Urinary bladder (tissue), 4 donors: Measurements from ENCODE around the gene NME5. TPM values are rescaled to one million over a fixed set of nuclear protein-coding genes. Genes with fewer than 3 reads are reported as not detected.

Experiments used
- DNase-seq: peaks from one replicate; pipeline ENCODE4 v3.0.0-alpha.2; 2015; ENCODE audit errors: extremely low spot score
- H3K27ac ChIP-seq: one replicate; pipeline ENCODE4 v1.5.1; 2013; ENCODE audit warnings: low read depth, mild to moderate bottlenecking, moderate library complexity
- H3K36me3 ChIP-seq: one replicate; pipeline ENCODE4 v1.6.1; 2013; ENCODE audit warnings: mild to moderate bottlenecking, moderate library complexity; ENCODE audit not compliant: insufficient read depth
- H3K4me1 ChIP-seq: one replicate; pipeline ENCODE4 v1.6.1; 2013; ENCODE audit warnings: mild to moderate bottlenecking, moderate library complexity; ENCODE audit not compliant: insufficient read depth
- H3K4me3 ChIP-seq: one replicate; pipeline ENCODE4 v1.5.1; 2013; ENCODE audit warnings: low read depth, low read length
- WGBS: extraction: QIAGEN DNeasy Blood & Tissue Kit; methylation state at CpG from one replicate; pipeline ENCODE4 v1.1.7; 2013; 5-methylcytosine and 5-hydroxymethylcytosine counted together
- polyA plus RNA-seq: library from polyadenylated mRNA; stranded (reverse); fragments of 200-250 nt; gene quantifications from one replicate; pipeline ENCODE4 v1.2.3, GENCODE V29; 2013
- total RNA-seq: library from RNA; depleted of rRNA; stranded (reverse); fragments of >200 nt; gene quantifications from one replicate; pipeline ENCODE4 v1.2.3, GENCODE V29; 2014
- donor health status: healthy with polysubstance abuse.
- donor health status: healthy.

Gene NME5
- total and polyA plus RNA-seq, 2 donors: 1.7 to 6.7 TPM

DNA sequence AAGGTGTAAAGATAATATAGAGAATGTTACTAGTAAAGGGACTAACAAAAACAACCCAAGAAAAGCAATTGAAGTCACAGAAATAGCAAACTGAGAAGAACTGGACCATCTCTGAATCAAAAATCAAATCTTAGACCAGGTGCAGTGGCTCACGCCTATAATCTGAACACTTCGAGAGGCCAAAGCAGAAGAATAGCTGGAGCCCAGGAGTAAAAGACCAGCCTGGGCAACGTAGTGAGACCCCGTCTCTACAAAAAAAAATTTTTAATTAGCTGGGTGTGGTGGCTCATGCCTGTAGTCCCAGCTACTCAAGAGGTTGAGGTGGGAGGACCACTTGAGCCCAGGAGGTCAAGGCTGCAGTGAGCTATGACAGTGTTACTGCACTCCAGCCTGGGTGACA lies 28.0 kb downstream of the NME5 start:
- WGBS: 78% methylated on average over 4 of the region's 4 CpGs
- no peaks in the 10 kb centered on the region for H3K4me1 ChIP-seq
- no peak overlapping the region for H3K27ac ChIP-seq
- H3K36me3 ChIP-seq: no peaks in the 10 kb centered on the region
- no peak for DNase-seq
- H3K4me3 ChIP-seq: no peak overlapping the region

DNA sequence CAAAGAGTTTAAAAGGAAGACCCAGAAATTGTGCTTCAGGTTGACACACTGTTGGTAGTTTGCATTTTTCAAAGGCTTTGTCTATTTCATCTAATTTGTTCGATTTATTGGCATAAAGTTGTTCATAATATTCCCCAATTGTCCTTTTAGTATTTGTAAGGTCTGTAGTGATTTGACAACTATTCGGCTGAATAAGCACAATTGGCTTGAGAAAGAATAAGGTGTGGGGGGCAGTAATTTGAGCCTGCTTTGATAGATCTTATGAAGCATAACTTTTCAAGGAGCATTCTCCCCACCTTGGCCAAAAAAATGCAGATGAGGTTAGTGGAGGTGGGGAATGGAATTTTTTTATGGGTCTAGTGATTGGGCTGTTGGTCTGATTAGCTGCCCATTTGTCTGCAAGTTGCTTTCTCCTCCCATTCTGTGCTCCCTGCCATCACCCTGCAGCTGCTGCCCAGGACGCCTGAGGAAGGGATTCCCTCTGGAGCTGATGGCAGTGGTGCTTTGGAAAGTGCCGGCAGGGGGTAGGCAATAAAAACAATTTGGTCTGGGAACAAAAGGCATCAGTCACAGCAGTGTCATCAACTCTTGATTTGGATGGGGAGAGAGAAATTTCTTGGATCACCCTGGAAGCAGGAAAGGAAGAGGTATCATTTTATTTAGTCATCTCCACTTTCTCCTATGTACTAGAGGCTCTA lies 28.8 kb downstream of the NME5 start:
- Histone ChIP-seq H3K27ac (no peak overlapping the region), H3K36me3 (no peaks in the 10 kb centered on the region), H3K4me1 (no peaks in the 10 kb centered on the region), H3K4me3 (no peak overlapping the region)
- WGBS: 48% methylated on average over 4 of the region's 4 CpGs
- no peak for DNase-seq

DNA sequence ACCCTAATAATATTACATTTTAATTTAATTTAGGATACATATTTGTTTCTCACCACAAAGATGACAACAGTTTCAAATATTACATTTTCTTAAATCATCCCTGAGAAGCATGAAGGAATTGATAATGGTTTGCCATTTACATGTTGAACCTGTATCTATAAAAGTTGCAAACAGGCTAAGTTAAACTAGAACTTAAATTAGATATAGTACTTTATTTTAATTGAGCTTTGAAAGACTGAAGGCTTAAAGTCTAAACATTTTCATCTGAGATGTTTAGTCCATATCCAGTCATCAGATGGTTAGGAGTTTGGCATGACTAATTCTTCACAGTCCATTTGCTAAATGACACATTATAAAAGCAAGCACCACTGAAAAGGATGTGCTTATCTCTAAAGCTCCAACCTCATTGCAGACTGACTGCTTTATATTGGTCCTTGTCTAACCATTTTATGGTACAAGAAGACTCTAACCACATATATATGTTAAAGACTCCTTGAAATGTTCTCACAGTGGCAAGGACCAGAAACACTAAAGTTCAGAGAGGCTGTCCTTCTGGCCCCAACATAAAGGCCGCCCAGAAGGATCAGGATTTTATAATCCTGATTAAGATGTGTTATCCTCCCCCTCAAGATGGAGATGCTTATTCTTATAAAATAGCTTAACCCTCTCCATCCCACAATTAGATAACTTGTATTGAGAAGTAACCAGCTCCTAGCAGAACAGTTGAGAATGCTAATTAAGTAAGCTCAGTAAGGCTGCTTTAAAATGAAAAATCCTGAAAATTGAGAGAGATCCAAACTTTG lies 29.6 kb downstream of the NME5 start:
- Histone ChIP-seq H3K27ac (no peak overlapping the region), H3K4me3 (no peak overlapping the region), H3K4me1 (no peaks in the 10 kb centered on the region), H3K36me3 (no peaks in the 10 kb centered on the region)
- DNase-seq: no peak
- 50% methylated on average over 1 of the region's 1 CpG for WGBS

DNA sequence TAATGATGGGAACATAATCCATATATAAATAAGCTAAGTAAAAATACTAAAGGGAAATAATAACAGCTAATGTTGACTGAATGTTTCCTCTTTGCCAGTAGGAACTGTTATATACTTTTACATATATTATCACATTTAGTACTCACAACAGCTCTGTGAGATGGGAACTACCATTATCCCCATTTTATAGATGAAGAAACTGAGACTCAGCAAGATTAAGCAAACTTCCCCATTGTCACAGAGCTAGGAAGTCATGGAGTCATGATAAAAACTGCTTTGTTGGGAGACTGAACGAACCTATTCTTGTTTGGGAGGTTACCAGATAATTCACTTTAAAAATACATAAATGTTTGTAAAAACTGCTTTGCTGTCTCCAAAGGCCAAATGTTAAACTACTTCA lies 32.0 kb downstream of the NME5 start:
- no peak for DNase-seq
- 31% methylated on average over 1 of the region's 1 CpG for WGBS
- Histone ChIP-seq H3K4me1 (no peaks in the 10 kb centered on the region), H3K36me3 (no peaks in the 10 kb centered on the region), H3K27ac (no peak overlapping the region), H3K4me3 (no peak overlapping the region)

DNA sequence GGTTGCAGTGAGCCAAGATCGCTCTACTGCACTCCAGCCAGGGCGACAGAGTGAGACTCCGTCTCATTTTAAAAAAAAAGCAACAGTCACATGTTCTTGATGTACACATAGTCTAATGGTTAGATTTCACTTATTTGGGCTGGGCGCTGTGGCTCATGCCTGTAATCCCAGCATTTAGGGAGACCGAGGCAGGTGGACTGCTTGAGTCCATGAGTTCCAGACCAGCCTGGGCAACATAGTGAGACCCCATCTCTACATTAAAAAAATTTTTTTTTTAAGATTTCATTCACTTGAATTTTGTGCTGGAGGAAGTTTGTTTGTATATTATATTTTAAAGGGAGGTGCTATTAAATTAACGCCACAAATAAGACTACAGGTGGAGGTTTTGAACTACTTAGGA lies 33.5 kb downstream of the NME5 start:
- DNase-seq: no peak
- no peaks in the 10 kb centered on the region for H3K4me1 ChIP-seq
- no peak overlapping the region for H3K4me3 ChIP-seq
- no peak overlapping the region for H3K27ac ChIP-seq
- H3K36me3 ChIP-seq: no peaks in the 10 kb centered on the region
- WGBS: 95% methylated on average over 6 of the region's 6 CpGs

DNA sequence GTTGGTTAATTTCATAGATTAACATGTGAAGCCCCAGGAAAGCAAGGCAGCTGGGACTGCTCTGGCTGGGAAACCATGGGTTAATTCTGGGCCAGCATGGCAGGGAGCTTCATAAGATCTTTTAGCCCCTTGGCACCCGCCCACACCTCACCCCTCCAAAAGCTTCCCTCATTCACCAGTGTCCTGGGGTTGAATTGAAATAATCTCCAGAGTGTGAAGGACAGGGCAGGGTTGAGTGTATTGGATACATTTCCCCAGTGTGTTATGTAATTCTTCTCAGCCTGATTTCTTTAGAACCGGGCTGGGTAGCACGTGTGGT lies 36.0 kb downstream of the NME5 start:
- 17% methylated on average over 3 of the region's 3 CpGs for WGBS
- no peak overlapping the region for H3K4me3 ChIP-seq
- no peak for DNase-seq
- no peaks in the 10 kb centered on the region for H3K4me1 ChIP-seq
- no peaks in the 10 kb centered on the region for H3K36me3 ChIP-seq
- H3K27ac ChIP-seq: no peak overlapping the region

DNA sequence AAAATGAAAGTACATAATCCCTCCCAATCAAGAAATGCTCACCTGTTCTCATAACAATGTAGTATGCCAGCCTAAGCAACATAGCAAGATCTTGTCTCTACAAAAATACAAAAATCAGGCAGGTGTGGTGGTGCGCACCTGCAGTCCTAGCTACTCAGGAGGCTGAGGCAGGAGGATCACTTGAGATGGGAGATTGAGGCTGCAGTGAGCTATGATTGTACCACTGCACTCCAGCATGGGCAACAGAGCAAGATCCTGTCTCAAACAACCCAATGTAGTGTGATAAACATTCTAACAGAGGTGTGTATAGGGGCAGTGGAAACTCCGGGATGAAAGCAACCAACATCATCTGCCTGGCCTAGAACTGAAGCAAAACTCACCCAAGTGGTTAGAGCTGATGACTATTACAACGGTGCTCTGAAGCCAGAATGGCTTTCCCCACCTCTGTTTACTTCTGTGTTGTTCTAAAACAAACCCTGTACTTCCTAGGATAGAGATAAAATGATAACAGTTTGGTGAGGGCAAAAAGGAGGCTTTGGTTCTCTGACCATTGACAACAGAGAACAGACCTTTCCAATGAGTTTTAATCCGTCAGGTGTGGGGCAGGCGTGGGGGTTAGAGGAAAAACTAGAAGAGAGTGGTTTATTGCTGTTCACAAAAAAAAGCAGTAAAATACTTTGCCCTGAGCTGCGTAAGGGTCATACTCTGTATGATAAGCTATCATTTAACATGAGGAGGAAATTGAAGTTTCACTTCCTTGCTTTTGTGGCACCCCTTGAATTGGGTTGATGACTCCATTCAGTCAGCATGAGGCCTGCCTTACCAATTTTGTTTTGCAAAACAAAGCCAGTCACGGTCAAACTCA lies 36.5 kb downstream of the NME5 start:
- no peak overlapping the region for H3K4me3 ChIP-seq
- no peak overlapping the region for H3K27ac ChIP-seq
- no peaks in the 10 kb centered on the region for H3K4me1 ChIP-seq
- DNase-seq: no peak
- WGBS: 56% methylated on average over 7 of the region's 7 CpGs
- H3K36me3 ChIP-seq: no peaks in the 10 kb centered on the region

DNA sequence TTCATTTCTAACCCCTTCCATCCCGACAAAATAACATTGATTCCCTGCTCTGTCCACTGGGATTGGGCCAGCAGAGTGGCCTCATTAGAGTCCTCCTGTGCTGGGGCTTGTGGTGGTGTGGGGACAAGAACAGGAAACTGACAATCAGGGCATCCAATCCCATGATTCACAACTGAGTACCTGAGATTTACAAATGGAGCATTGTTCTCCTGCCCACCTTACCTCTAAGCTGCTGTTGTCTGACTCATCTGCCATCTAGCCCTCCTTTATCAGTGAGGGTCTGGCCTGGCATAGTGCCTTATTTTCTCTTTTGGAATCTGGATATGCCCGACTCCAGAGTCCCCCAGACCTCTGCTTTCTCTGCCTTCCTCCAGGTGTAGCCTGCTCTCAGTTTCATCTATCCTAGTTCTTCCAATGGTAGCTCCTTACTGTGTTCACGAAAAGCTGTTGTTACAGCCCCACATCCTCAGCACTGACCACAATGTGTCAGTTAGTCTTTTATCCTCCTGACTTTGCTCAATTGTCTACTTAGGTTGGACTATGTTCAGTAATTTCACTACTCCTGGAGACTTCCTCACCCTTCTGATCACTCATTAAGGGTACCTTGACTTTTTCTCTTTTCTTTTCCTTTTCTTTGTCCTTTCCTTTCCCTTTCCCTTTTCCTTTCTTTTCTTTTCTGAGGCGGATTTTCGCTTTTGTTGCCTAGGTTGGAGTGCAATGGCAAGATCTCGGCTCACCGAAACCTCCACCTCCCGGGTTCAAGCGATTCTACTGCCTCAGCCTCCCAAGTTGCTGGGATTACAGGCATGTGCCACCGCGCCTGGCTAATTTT lies 42.0 kb downstream of the NME5 start:
- DNase-seq: no peak
- Histone ChIP-seq H3K27ac (no peak overlapping the region), H3K4me3 (no peak overlapping the region), H3K36me3 (no peaks in the 10 kb centered on the region), H3K4me1 (no peaks in the 10 kb centered on the region)
- 93% methylated on average over 11 of the region's 11 CpGs for WGBS

DNA sequence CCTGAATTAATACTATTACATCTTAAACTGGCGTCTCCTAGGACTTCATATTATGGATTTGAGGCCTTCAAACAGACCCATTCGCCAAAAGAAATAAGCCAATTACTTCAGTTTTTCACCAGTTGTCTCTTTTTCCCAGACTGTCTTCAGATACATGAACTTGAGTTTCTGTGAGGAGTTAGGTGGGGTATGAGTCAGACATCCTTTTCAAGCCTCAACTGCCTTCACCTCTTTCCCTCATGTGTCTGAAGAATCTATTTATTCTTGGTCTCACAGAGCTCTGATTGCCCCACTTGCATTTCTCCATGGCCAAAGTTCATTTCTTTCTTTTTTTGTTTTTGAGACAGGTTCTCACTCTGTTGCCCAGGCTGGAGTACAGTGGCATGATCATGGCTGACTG lies 42.9 kb downstream of the NME5 start:
- no peak for DNase-seq
- H3K36me3 ChIP-seq: no peaks in the 10 kb centered on the region
- no peak overlapping the region for H3K4me3 ChIP-seq
- no peaks in the 10 kb centered on the region for H3K4me1 ChIP-seq
- 77% methylated on average over 2 of the region's 2 CpGs for WGBS
- no peak overlapping the region for H3K27ac ChIP-seq

DNA sequence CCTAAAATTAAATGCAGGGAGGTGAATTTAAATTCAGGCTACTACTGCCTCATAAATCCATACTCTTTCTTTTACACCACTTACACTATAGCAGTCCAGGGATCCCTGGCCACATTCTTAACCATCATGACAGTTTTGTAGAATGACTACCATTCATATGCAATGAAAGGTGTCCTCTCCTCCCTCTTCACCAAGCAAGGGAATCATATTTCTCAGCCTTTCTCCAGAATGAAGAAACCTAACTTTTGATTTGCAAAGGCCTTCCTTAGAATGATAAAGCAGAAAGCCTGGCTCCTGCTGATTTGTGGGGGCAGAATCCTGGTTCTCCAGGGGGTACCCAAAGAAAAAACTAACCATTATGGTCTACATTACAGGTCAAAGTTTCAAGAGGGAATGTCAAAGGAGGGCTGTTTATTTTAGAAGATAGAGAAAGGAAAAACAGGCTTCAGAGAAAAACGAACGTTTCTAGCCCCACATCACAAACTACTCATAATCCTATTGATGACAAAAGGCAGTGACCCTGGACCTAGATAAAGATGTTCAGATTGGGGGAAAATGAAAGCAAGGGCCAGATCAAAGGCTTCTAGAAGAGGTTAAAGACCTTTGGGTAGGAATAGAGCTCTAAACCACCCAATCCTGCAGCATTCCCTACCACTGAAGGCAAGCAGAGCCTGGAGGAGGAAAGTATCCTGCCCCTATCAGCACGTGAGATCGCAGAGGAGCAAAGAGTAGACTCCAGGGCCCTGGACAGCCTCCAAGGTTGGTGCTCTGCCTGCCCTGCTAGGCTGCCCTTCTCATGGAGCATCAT lies 43.9 kb downstream of the NME5 start:
- DNase-seq: no peak
- H3K36me3 ChIP-seq: no peaks in the 10 kb centered on the region
- H3K4me3 ChIP-seq: no peak overlapping the region
- WGBS: 41% methylated on average over 4 of the region's 4 CpGs
- no peak overlapping the region for H3K27ac ChIP-seq
- H3K4me1 ChIP-seq: no peaks in the 10 kb centered on the region

DNA sequence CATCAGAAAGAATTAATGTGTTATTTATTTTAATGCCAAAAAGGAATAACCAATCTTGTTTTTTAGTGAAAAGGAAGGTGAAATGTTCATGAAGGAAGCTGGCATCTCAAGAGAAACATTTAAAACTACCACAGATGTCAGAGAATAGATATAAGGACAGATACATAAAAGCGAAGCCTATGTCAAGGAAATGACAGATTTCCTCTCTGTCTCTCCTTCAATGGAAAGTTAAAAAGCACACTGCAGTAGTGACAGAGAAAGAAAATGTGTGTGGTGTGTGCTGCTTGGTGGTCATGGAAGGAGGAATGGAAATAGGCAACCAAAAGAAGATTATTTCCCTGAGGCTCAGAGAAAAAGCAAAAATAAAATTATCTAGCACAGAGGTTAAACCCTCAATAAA lies 46.2 kb downstream of the NME5 start:
- no peak for DNase-seq
- 65% methylated on average over 1 of the region's 1 CpG for whole genome bisulfite sequencing

DNA sequence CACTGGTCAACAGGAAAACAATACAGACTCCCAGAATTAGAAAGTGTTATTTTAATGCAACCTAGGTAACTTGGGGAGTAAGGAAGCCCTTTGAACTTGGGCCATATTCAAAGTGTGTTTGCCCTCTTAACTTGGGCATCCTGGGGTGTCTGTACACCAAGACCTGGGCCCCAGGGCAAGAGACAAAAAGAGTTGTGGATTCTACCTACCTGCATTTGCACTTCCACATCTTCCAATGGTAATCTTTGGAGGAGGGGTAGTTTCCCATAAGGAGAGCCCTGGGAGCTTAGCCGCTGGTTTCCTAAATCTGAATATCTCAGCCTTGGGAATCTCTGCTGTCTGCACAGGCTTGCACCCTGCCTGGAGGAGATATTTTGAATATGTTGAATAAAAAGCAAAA lies 46.9 kb downstream of the NME5 start:
- Histone ChIP-seq H3K4me3 (no peak overlapping the region), H3K27ac (no peak overlapping the region), H3K4me1 (no peaks in the 10 kb centered on the region), H3K36me3 (no peaks in the 10 kb centered on the region)
- no peak for DNase-seq
- 64% methylated on average over 1 of the region's 1 CpG for WGBS

More for the DNA sequence above, 46.2 kb downstream of the NME5 start:
- no peaks in the 10 kb centered on the region for H3K4me1 ChIP-seq
- no peak overlapping the region for H3K4me3 ChIP-seq
- H3K36me3 ChIP-seq: no peaks in the 10 kb centered on the region
- no peak overlapping the region for H3K27ac ChIP-seq
